GM21576 (cell line): ENCODE data around the gene CALY.

Experiments
- ATAC-seq: cut with Tn5 transposase; IDR thresholded peaks from one replicate; pipeline ENCODE4 v1.9.1; 2021; ENCODE audit warnings: mild to moderate bottlenecking, moderate library complexity; ENCODE audit not compliant: unreplicated experiment

CALY gene

GRCh38 chr10:133312769-133313145, 23.9 kb downstream of the CALY start:
- ATAC-seq, result no peak

- ATAC-seq, result no peak
Measured at GRCh38 chr10:133312016-133312768, 24.5 kb downstream of the CALY start.

GRCh38 chr10:133311570-133311969, 25.1 kb downstream of the CALY start:
- ATAC-seq, result no peak

GRCh38 chr10:133310789-133311188, 25.9 kb downstream of the CALY start:
- ATAC-seq, result no peak

GRCh38 chr10:133310399-133310755, 26.3 kb downstream of the CALY start:
- no peak for ATAC-seq

- no peak for ATAC-seq
Measured at GRCh38 chr10:133309720-133310398, 26.8 kb downstream of the CALY start.

GRCh38 chr10:133309100-133309719, 27.5 kb downstream of the CALY start:
- peak; percentile 70 for ATAC-seq

- ATAC-seq, result peak; percentile 76
Measured at GRCh38 chr10:133308421-133309099, 28.1 kb downstream of the CALY start, which contains the start of the genes TUBGCP2 and ZNF511. Gene TUBGCP2 (minus strand): TSS chr10:133308872. CDS start chr10:133302941, 5,931 bp downstream. Gene ZNF511 (plus strand): TSS chr10:133308914. CDS start chr10:133308944, 30 bp downstream.

GRCh38 chr10:133307776-133308420, 28.8 kb downstream of the CALY start:
- peak; percentile 40 for ATAC-seq

GRCh38 chr10:133306941-133307379, 29.7 kb downstream of the CALY start:
- no peak for ATAC-seq

GRCh38 chr10:133306097-133306476, 30.6 kb downstream of the CALY start:
- no peak for ATAC-seq

GRCh38 chr10:133303206-133303605, 33.5 kb downstream of the CALY start:
- ATAC-seq, result no peak

GRCh38 chr10:133302230-133302629, 34.5 kb downstream of the CALY start:
- ATAC-seq, result no peak

GRCh38 chr10:133299738-133300137, 37.0 kb downstream of the CALY start:
- no peak for ATAC-seq

- ATAC-seq, result no peak
Measured at GRCh38 chr10:133299224-133299623, 37.5 kb downstream of the CALY start.

- no peak for ATAC-seq
Measured at GRCh38 chr10:133298466-133298865, 38.2 kb downstream of the CALY start.

GRCh38 chr10:133297504-133297903, 39.2 kb downstream of the CALY start:
- ATAC-seq, result no peak

- ATAC-seq, result no peak
Measured at GRCh38 chr10:133295426-133296320, 41.0 kb downstream of the CALY start.

GRCh38 chr10:133294189-133294588, 42.5 kb downstream of the CALY start:
- ATAC-seq, result no peak

GRCh38 chr10:133293810-133294119, 42.9 kb downstream of the CALY start:
- ATAC-seq, result no peak
